Measurements from ENCODE around the gene TPST1.
"Not testable (repeated sequence)": the region's sequence is repeated elsewhere in the genome, so short reads cannot be mapped to it uniquely, and the experiment has no call there.

TPST1 gene

GRCh38 chr7:66297579-66297978 lies 92.4 kb downstream of the TPST1 start:
- no peak for DNase-seq

- DNase-seq = no peak
These were observed 96.1 kb downstream of the TPST1 start for GRCh38 chr7:66301249-66301648.

- no peak for DNase-seq
These were observed 96.6 kb downstream of the TPST1 start for GRCh38 chr7:66301737-66302136.

GRCh38 chr7:66303454-66304155 lies 98.5 kb downstream of the TPST1 start:
- DNase-seq = peak; percentile 62

GRCh38 chr7:66304536-66304935 lies 99.4 kb downstream of the TPST1 start:
- no peak for DNase-seq

- peak; percentile 39 for DNase-seq
These were observed 101.1 kb downstream of the TPST1 start for GRCh38 chr7:66306243-66306642.

- no peak for DNase-seq
These were observed 102.6 kb downstream of the TPST1 start for GRCh38 chr7:66307591-66308215.

GRCh38 chr7:66308411-66308810 lies 103.3 kb downstream of the TPST1 start:
- DNase-seq = no peak

GRCh38 chr7:66310620-66311019 lies 105.5 kb downstream of the TPST1 start:
- no peak for DNase-seq

- no peak for DNase-seq
These were observed 108.9 kb downstream of the TPST1 start for GRCh38 chr7:66313886-66314568.

GRCh38 chr7:66315192-66315591 lies 110.1 kb downstream of the TPST1 start:
- no peak for DNase-seq

GRCh38 chr7:66319407-66319979 lies 114.4 kb downstream of the TPST1 start:
- DNase-seq = no peak

- no peak for DNase-seq
These were observed 116.1 kb downstream of the TPST1 start for GRCh38 chr7:66321283-66321682.

- DNase-seq = no peak
These were observed 118.1 kb downstream of the TPST1 start for GRCh38 chr7:66323114-66323796.

- DNase-seq = not testable (repeated sequence)
These were observed 119.9 kb downstream of the TPST1 start for GRCh38 chr7:66324985-66325384.

- no peak for DNase-seq
These were observed 121.5 kb downstream of the TPST1 start for GRCh38 chr7:66326501-66327215.

- no peak for DNase-seq
These were observed 125.8 kb downstream of the TPST1 start for GRCh38 chr7:66330961-66331360.

GRCh38 chr7:66331883-66332282 lies 126.7 kb downstream of the TPST1 start:
- no peak for DNase-seq

- no peak for DNase-seq
These were observed 128.3 kb downstream of the TPST1 start for GRCh38 chr7:66333443-66333842.

- no peak for DNase-seq
These were observed 130.2 kb downstream of the TPST1 start for GRCh38 chr7:66335318-66335717.

- no peak for DNase-seq
These were observed 131.6 kb downstream of the TPST1 start for GRCh38 chr7:66336760-66337159.

GRCh38 chr7:66339141-66339540 lies 134.0 kb downstream of the TPST1 start:
- no peak for DNase-seq

- DNase-seq = no peak
These were observed 139.0 kb downstream of the TPST1 start for GRCh38 chr7:66344166-66344565.
